Airway epithelial cell (primary cell): ENCODE data around the gene FBXO7. TPM values are rescaled to one million over a fixed set of nuclear protein-coding genes. Genes with fewer than 3 reads are reported as not detected.

ENCODE experiments used
- total RNA-seq: library from RNA; depleted of rRNA; stranded (reverse); fragments of >200 nt; gene quantifications from 2 replicates; pipeline ENCODE4 v1.2.3, GENCODE V29; 2015

The FBXO7 gene
- 59.4 and 73.7 TPM in 2 replicates for total RNA-seq

GRCh38 chr22:32474635-32475467, at the start of gene FBXO7:
FBXO7 (plus strand) TSS chr22:32474811; CDS start chr22:32475003, 192 bp downstream.

Other genes starting within 250 kb of the FBXO7 start
- not detected in 2 replicates for gene SLC5A4, start 219.5 kb upstream of the FBXO7 start, total RNA-seq
- not detected in 2 replicates for gene RFPL3, start 116.9 kb upstream of the FBXO7 start, total RNA-seq
- gene RTCB, start 62.6 kb upstream of the FBXO7 start, total RNA-seq, result 81.7 and 89.5 TPM in 2 replicates
- gene BPIFC, start 10.4 kb upstream of the FBXO7 start, total RNA-seq, result 0.07 TPM in 1 of 2 replicates, not detected in the other